ENCODE data around the gene BAK1.
"Not testable (repeated sequence)": the region's sequence is repeated elsewhere in the genome, so short reads cannot be mapped to it uniquely, and the experiment has no call there.

Gene BAK1

GRCh38 chr6:33543116-33543515 is 37.0 kb downstream of the BAK1 start:
- Mint-ChIP-seq H3K4me1 (no peaks in the 10 kb centered on the region), H3K27me3 (ENCODE audit: low read depth) (peaks cover 3% of the 10 kb centered on the region), H3K9me3 (no peaks in the 10 kb centered on the region), H3K4me3 (no peak overlapping the region), H3K36me3 (ENCODE audit: low read depth) (no peaks in the 10 kb centered on the region), H3K27ac (no peak overlapping the region)
- no peak for TF ChIP-seq CTCF (IDR thresholded peaks at IDR 0.05; ENCODE audit: unreplicated experiment in 3 of 3)

GRCh38 chr6:33540768-33541167 is 39.3 kb downstream of the BAK1 start:
- H3K4me1 Mint-ChIP-seq = no peaks in the 10 kb centered on the region
- no peaks in the 10 kb centered on the region for H3K36me3 Mint-ChIP-seq (ENCODE audit: low read depth)
- TF ChIP-seq CTCF (IDR thresholded peaks at IDR 0.05; ENCODE audit: unreplicated experiment in 3 of 3) = no peak
- no peak overlapping the region for H3K4me3 Mint-ChIP-seq
- no peaks in the 10 kb centered on the region for H3K9me3 Mint-ChIP-seq
- no peak overlapping the region for H3K27ac Mint-ChIP-seq
- H3K27me3 Mint-ChIP-seq (ENCODE audit: low read depth) = peaks cover 3% of the 10 kb centered on the region

- Mint-ChIP-seq H3K27me3 (ENCODE audit: low read depth) (no peaks in the 10 kb centered on the region), H3K36me3 (ENCODE audit: low read depth) (no peaks in the 10 kb centered on the region), H3K9me3 (no peaks in the 10 kb centered on the region), H3K27ac (no peak overlapping the region), H3K4me3 (no peak overlapping the region), H3K4me1 (no peaks in the 10 kb centered on the region)
- TF ChIP-seq CTCF (IDR thresholded peaks at IDR 0.05; ENCODE audit: unreplicated experiment in 3 of 3) = no peak
These were observed 45.4 kb downstream of the BAK1 start for GRCh38 chr6:33534702-33535101.

- not testable (repeated sequence) for H3K27me3 Mint-ChIP-seq (ENCODE audit: low read depth); H3K27ac Mint-ChIP-seq; H3K9me3 Mint-ChIP-seq; H3K4me3 Mint-ChIP-seq; H3K4me1 Mint-ChIP-seq; H3K36me3 Mint-ChIP-seq (ENCODE audit: low read depth)
These were observed 46.8 kb downstream of the BAK1 start for GRCh38 chr6:33533163-33533869.

- H3K27me3 Mint-ChIP-seq (ENCODE audit: low read depth); H3K27ac Mint-ChIP-seq; H3K4me3 Mint-ChIP-seq; H3K36me3 Mint-ChIP-seq (ENCODE audit: low read depth); H3K4me1 Mint-ChIP-seq; H3K9me3 Mint-ChIP-seq: not testable (repeated sequence)
These were observed 47.6 kb downstream of the BAK1 start for GRCh38 chr6:33532431-33532830.

- H3K27ac Mint-ChIP-seq; H3K9me3 Mint-ChIP-seq; H3K27me3 Mint-ChIP-seq (ENCODE audit: low read depth); H3K4me3 Mint-ChIP-seq; H3K36me3 Mint-ChIP-seq (ENCODE audit: low read depth); H3K4me1 Mint-ChIP-seq: not testable (repeated sequence)
These were observed 49.5 kb downstream of the BAK1 start for GRCh38 chr6:33530617-33531016.
